H1 (cell line): ENCODE data around the gene MLYCD. TPM values are rescaled to one million over a fixed set of nuclear protein-coding genes. Genes with fewer than 3 reads are reported as not detected.

ENCODE experiments used
- MAFK ChIP-seq: IDR thresholded peaks from 2 replicates; pipeline ENCODE4 v1.6.1; 2012; ENCODE audit warnings: low read depth, mild to moderate bottlenecking, improper control_type of control experiment, low read length
- polyA plus RNA-seq, 7 experiments: library from polyadenylated mRNA; depleted of rRNA in 3 of 7; stranded (reverse) in 5 of 7; unstranded in 2 of 7; fragments of >200 nt in 5 of 7; fragments of 200-250 nt in 2 of 7; gene quantifications; 1 replicate in 5 of 7; 2 replicates in 1 of 7; 4 replicates in 1 of 7; pipeline versions ENCODE4 v1.2.1 to v1.2.3, GENCODE V29; 2011 to 2013; ENCODE audit warnings: missing spikeins in 2 of 7, mixed read lengths in 2 of 7
- total RNA-seq: library from RNA; stranded (reverse); fragmentation: NEBNext Ultra II Directional; extraction: Animal tissue kit (Norgen Biotek cat#: 25700); gene quantifications from 2 replicates; pipeline ENCODE4 v1.2.1, GENCODE V29; 2021

Gene MLYCD
- total and polyA plus RNA-seq, 2 of the 8 experiments (the other 6 are each of a cell fraction or from before 2014, with no cell fraction given): 3.7 to 7.0 TPM

GRCh38 chr16:83903751-83904150 lies 4.8 kb downstream of the MLYCD start (continued):
- TF ChIP-seq MAFK: no peak
